B cell (primary cell): Measurements from ENCODE around the gene SNX32. TPM values are rescaled to one million over a fixed set of nuclear protein-coding genes. Genes with fewer than 3 reads are reported as not detected.

Experiments used
- ATAC-seq: fragments of 200-7000 bp; cut with Tn5 transposase; one replicate; pipeline ENCODE4 v1.10.0; 2021; ENCODE audit warnings: low read depth, mild to moderate bottlenecking, moderate number of reproducible peaks, moderate library complexity
- CTCF ChIA-PET: fragments of 350-600 bp; sonication (Branson Sonifier 250); formaldehyde crosslinking; loops from one replicate; lab custom pipeline; 2021; ENCODE audit warnings: antibody characterized with exemption, inconsistent platforms; lab: Charles Lee
- POLR2A ChIA-PET: fragments of 350-600 bp; sonication (Branson Sonifier 250); formaldehyde crosslinking; loops from one replicate; lab custom pipeline; 2021; ENCODE audit warnings: antibody characterized with exemption; lab: Charles Lee
- DNase-seq: peaks from one replicate; pipeline ENCODE4 v3.0.0; 2013
- H2AFZ ChIP-seq: 2 replicates; pipeline ENCODE4 v1.6.1; 2012; ENCODE audit warnings: mild to moderate bottlenecking, low read depth, low read length; ENCODE audit not compliant: insufficient read depth, poor library complexity, severe bottlenecking
- H3K27ac ChIP-seq, 2 donors: 1 replicate in 1 of 2; 2 replicates in 1 of 2; pipeline ENCODE4 v1.5.1; 2012 to 2013; ENCODE audit warnings: low read length in 2 of 2, mild to moderate bottlenecking in 2 of 2, moderate library complexity in 1 of 2
- H3K27me3 ChIP-seq, 4 experiments: fragments of 200-600 bp in 1 of 4; sonication (generic) in 1 of 4; replicated peaks in 1 of 4; 1 replicate in 2 of 4; 2 replicates in 2 of 4; pipeline versions ENCODE4 v1.6.1 to v1.7.0; 2013 to 2016; ENCODE audit warnings: low read length in 3 of 4, mild to moderate bottlenecking in 2 of 4, mixed read lengths in 1 of 4, moderate library complexity in 1 of 4; ENCODE audit not compliant: insufficient read depth in 4 of 4, control insufficient read depth in 3 of 4; ENCODE audit errors: control extremely low read depth in 1 of 4
- H3K36me3 ChIP-seq, 2 experiments: replicated peaks in 1 of 2; 1 replicate in 1 of 2; 2 replicates in 1 of 2; pipeline versions ENCODE4 v1.6.1 to v1.7.1; 2013; ENCODE audit warnings: low read length in 1 of 2; ENCODE audit not compliant: insufficient read depth in 2 of 2, control insufficient read depth in 1 of 2; ENCODE audit errors: control extremely low read depth in 1 of 2, extremely low read depth in 1 of 2
- H3K4me1 ChIP-seq, 2 donors: fragments of 200-600 bp in 1 of 2; sonication (generic) in 1 of 2; 1 replicate in 1 of 2; 2 replicates in 1 of 2; pipeline versions ENCODE4 v1.5.1 to v1.6.1; 2013 to 2017; ENCODE audit warnings: low read length in 2 of 2; ENCODE audit not compliant: control insufficient read depth in 2 of 2, insufficient read depth in 2 of 2
- H3K4me2 ChIP-seq: replicated peaks from 2 replicates; pipeline ENCODE3; 2012; ENCODE audit warnings: mild to moderate bottlenecking, low read depth, low read length; ENCODE audit not compliant: poor library complexity, severe bottlenecking
- H3K4me3 ChIP-seq, 5 experiments: fragments of 200-600 bp in 1 of 5; sonication (generic) in 1 of 5; 1 replicate in 3 of 5; 2 replicates in 2 of 5; pipeline versions ENCODE4 v1.5.1 to v1.7.0; 2011 to 2016; ENCODE audit warnings: low read length in 4 of 5, mild to moderate bottlenecking in 4 of 5, low read depth in 2 of 5, control low read depth in 1 of 5, moderate library complexity in 1 of 5; ENCODE audit not compliant: insufficient read depth in 1 of 5; ENCODE audit errors: control extremely low read depth in 1 of 5, extremely low read depth in 1 of 5
- H3K79me2 ChIP-seq: fragments of 200-600 bp; sonication (generic); one replicate; pipeline ENCODE4 v1.6.0; 2016; ENCODE audit warnings: low read length; ENCODE audit not compliant: control insufficient read depth, insufficient read depth
- H3K9ac ChIP-seq: fragments of 200-600 bp; sonication (generic); 2 replicates; pipeline ENCODE4 v1.6.1; 2017; ENCODE audit warnings: mild to moderate bottlenecking, low read length, moderate library complexity
- H3K9me3 ChIP-seq, 3 donors: one replicate each; pipeline versions ENCODE4 v1.6.1 to v1.7.1; 2013; ENCODE audit warnings: low read length in 2 of 3; ENCODE audit not compliant: control insufficient read depth in 2 of 3, insufficient read depth in 1 of 3; ENCODE audit errors: control extremely low read depth in 1 of 3
- H4K20me1 ChIP-seq: 2 replicates; pipeline ENCODE4 v1.6.0; 2012; ENCODE audit warnings: mild to moderate bottlenecking, low read length; ENCODE audit not compliant: insufficient read depth, control insufficient read depth, poor library complexity, severe bottlenecking
- H3K27ac Mint-ChIP-seq: one replicate; pipeline ENCODE4 v1.8.0; 2021; ENCODE audit warnings: mixed read lengths
- H3K27me3 Mint-ChIP-seq: one replicate; pipeline ENCODE4 v1.8.0; 2021; ENCODE audit warnings: mixed read lengths
- H3K4me1 Mint-ChIP-seq: one replicate; pipeline ENCODE4 v1.8.0; 2021; ENCODE audit warnings: mixed read lengths
- H3K4me3 Mint-ChIP-seq: one replicate; pipeline ENCODE4 v1.8.0; 2021; ENCODE audit warnings: mixed read lengths
- H3K9me3 Mint-ChIP-seq: one replicate; pipeline ENCODE4 v1.8.0; 2022; ENCODE audit warnings: mixed read lengths; ENCODE audit not compliant: insufficient read depth
- CTCF ChIP-seq: fragments of 200-600 bp; IDR thresholded peaks from one replicate; pipeline ENCODE4 v1.8.0; 2022; ENCODE audit warnings: antibody characterized with exemption, mild to moderate bottlenecking
- EZH2 ChIP-seq: IDR thresholded peaks from 2 replicates; pipeline ENCODE4 v1.6.1; 2012; ENCODE audit warnings: borderline replicate concordance, low read depth, mild to moderate bottlenecking, moderate library complexity, low read length; ENCODE audit not compliant: insufficient read depth, poor library complexity, severe bottlenecking
- WGBS: methylation state at CpG from one replicate; pipeline ENCODE4 v1.1.5; 2013; ENCODE audit warnings: missing lambda C conversion rate; ENCODE audit not compliant: insufficient coverage; 5-methylcytosine and 5-hydroxymethylcytosine counted together
- intact Hi-C: fragments of 100-400 bp; cut with micrococcal nuclease; formaldehyde crosslinking; loops from one replicate; pipeline ENCODE4 v1.10.0; 2022
- polyA plus RNA-seq: library from polyadenylated mRNA; depleted of rRNA; stranded (reverse); fragments of >200 nt; gene quantifications from 2 replicates; pipeline ENCODE4 v1.2.3, GENCODE V29; 2012
- total RNA-seq, 2 donors: library from RNA; stranded (reverse); fragments of 120-200 nt in 1 of 2; gene quantifications; 1 replicate in 1 of 2; 2 replicates in 1 of 2; pipeline versions ENCODE4 v1.2.3 to v1.2.4, GENCODE V29; 2013 to 2022

Gene SNX32
- total and polyA plus RNA-seq, 2 donors (not counting 1 experiment from before 2014, with no cell fraction given) = 0.57 to 0.89 TPM

- no peak overlapping the region for H3K27ac ChIP-seq
- H3K4me2 ChIP-seq = no peak overlapping the region
- H4K20me1 ChIP-seq = no peaks in the 10 kb centered on the region
- H3K4me1 ChIP-seq = peaks cover 6 to 13% of the 10 kb centered on the region in 2 donors
- no peak overlapping the region for H2AFZ ChIP-seq
- H3K4me3 ChIP-seq = no peak overlapping the region
- ATAC-seq (no peak), DNase-seq (no peak)
- ChIA-PET POLR2A (interaction anchor here (0.6 kb wide), 1 partner anchor 515 kb away, joined by 3 read pairs; no protein-coding TSS in a partner anchor), CTCF (interaction anchor here (2.6 to 6.1 kb wide), 2 partner anchors 42 to 109 kb away, joined by 11 to 90 read pairs; partner anchors contain the start of genes AP5B1 and KAT5)
- H3K36me3 ChIP-seq = no peaks in the 10 kb centered on the region
- no peak overlapping the region for H3K4me3 Mint-ChIP-seq
- WGBS = 83% methylated on average over 8 of the region's 8 CpGs
- no peak overlapping the region for H3K27ac Mint-ChIP-seq
- no peaks in the 10 kb centered on the region for H3K27me3 ChIP-seq
- no peak overlapping the region for H3K9ac ChIP-seq
- H3K79me2 ChIP-seq = no peaks in the 10 kb centered on the region
- intact Hi-C loops = no loop called here
- H3K27me3 Mint-ChIP-seq = no peaks in the 10 kb centered on the region
- no peak for TF ChIP-seq EZH2
- TF ChIP-seq CTCF = no peak
- peaks cover 9% of the 10 kb centered on the region for H3K4me1 Mint-ChIP-seq
- H3K9me3 ChIP-seq = no peaks in the 10 kb centered on the region
- no peaks in the 10 kb centered on the region for H3K9me3 Mint-ChIP-seq
These were observed 12.7 kb upstream of the SNX32 start for GRCh38 chr11:65821107-65821506.

- H3K27me3 ChIP-seq = no peaks in the 10 kb centered on the region
- Mint-ChIP-seq H3K9me3 (no peaks in the 10 kb centered on the region), H3K27ac (no peak overlapping the region), H3K27me3 (no peaks in the 10 kb centered on the region), H3K4me3 (no peak overlapping the region), H3K4me1 (peaks cover 4% of the 10 kb centered on the region)
- no peaks in the 10 kb centered on the region for H4K20me1 ChIP-seq
- ChIA-PET CTCF (interaction anchor here (0.7 to 2.6 kb wide), 7 partner anchors 9 to 561 kb away, joined by 3 to 11 read pairs (median 4); partner anchors contain the start of gene KAT5), POLR2A (no interaction called here)
- H3K9me3 ChIP-seq = no peaks in the 10 kb centered on the region
- no peak for TF ChIP-seq EZH2
- no peak for TF ChIP-seq CTCF
- H2AFZ ChIP-seq = no peak overlapping the region
- 92% methylated on average over 8 of the region's 15 CpGs for WGBS
- H3K9ac ChIP-seq = no peak overlapping the region
- H3K4me3 ChIP-seq = no peak overlapping the region
- H3K4me2 ChIP-seq = no peak overlapping the region
- no peaks in the 10 kb centered on the region for H3K79me2 ChIP-seq
- intact Hi-C loops = no loop called here
- peaks cover 0 to 5% of the 10 kb centered on the region in 2 donors for H3K4me1 ChIP-seq
- DNase-seq (no peak), ATAC-seq (no peak)
- H3K36me3 ChIP-seq = no peaks in the 10 kb centered on the region
- H3K27ac ChIP-seq = no peak overlapping the region
These were observed 10.8 kb upstream of the SNX32 start for GRCh38 chr11:65822776-65823528.
